Renal pelvis (tissue), 4 donors: ENCODE results near the gene DISP2. TPM values are rescaled to one million over a fixed set of nuclear protein-coding genes. Genes with fewer than 3 reads are reported as not detected.

ENCODE experiments used
- DNase-seq: peaks from one replicate; pipeline ENCODE4 v3.0.0-alpha.2; 2013
- polyA plus RNA-seq, 3 donors: library from polyadenylated mRNA; unstranded; fragments of 120-200 nt; gene quantifications; one replicate each; pipeline ENCODE4 v1.2.1, GENCODE V29; 2013; ENCODE audit not compliant: insufficient read length in 3 of 3

Gene DISP2
- polyA plus RNA-seq, 3 donors: 0.16 to 0.58 (median 0.44) TPM

GRCh38 chr15:40388941-40389823 is 31.2 kb downstream of the DISP2 start:
- DNase-seq: no peak

- DNase-seq: no peak
Observed at GRCh38 chr15:40389824-40390595, 32.0 kb downstream of the DISP2 start.

- DNase-seq: no peak
Observed at GRCh38 chr15:40392986-40393948, 35.2 kb downstream of the DISP2 start.

- DNase-seq: no peak
Observed at GRCh38 chr15:40397688-40398412, 39.8 kb downstream of the DISP2 start.

GRCh38 chr15:40398413-40398873 is 40.4 kb downstream of the DISP2 start:
- DNase-seq: no peak

GRCh38 chr15:40399370-40399769 is 41.4 kb downstream of the DISP2 start:
- DNase-seq: no peak

- peak; percentile 94 for DNase-seq
Observed at GRCh38 chr15:40405501-40406381, 47.7 kb downstream of the DISP2 start, which contains the start of gene IVD. IVD (plus strand) TSS chr15:40405795; CDS start chr15:40405828, 33 bp downstream.

- no peak for DNase-seq
Observed at GRCh38 chr15:40407330-40407990, 49.4 kb downstream of the DISP2 start.

GRCh38 chr15:40409366-40409765 is 51.3 kb downstream of the DISP2 start:
- DNase-seq: no peak

- DNase-seq: no peak
Observed at GRCh38 chr15:40410476-40410875, 52.5 kb downstream of the DISP2 start.

GRCh38 chr15:40412095-40412759 is 54.2 kb downstream of the DISP2 start:
- no peak for DNase-seq

- no peak for DNase-seq
Observed at GRCh38 chr15:40413036-40413435, 55.0 kb downstream of the DISP2 start.

GRCh38 chr15:40414816-40415215 is 56.8 kb downstream of the DISP2 start:
- DNase-seq: no peak

- DNase-seq: no peak
Observed at GRCh38 chr15:40415226-40415625, 57.2 kb downstream of the DISP2 start.

GRCh38 chr15:40416056-40416455 is 58.0 kb downstream of the DISP2 start:
- no peak for DNase-seq

GRCh38 chr15:40418126-40418525 is 60.1 kb downstream of the DISP2 start:
- no peak for DNase-seq

GRCh38 chr15:40420071-40420713 is 62.2 kb downstream of the DISP2 start:
- DNase-seq: no peak

GRCh38 chr15:40420793-40421192 is 62.8 kb downstream of the DISP2 start:
- DNase-seq: no peak
